IPS-11a (cell line): Measurements from ENCODE around the gene TSPAN14.
"Not testable (repeated sequence)": the region's sequence is repeated elsewhere in the genome, so short reads cannot be mapped to it uniquely, and the experiment has no call there.

Experiments used
- H3K4me3 ChIP-seq: one replicate; pipeline ENCODE4 v1.5.1; 2013; ENCODE audit warnings: low read depth, low read length, control low read depth

The TSPAN14 gene, protein sequence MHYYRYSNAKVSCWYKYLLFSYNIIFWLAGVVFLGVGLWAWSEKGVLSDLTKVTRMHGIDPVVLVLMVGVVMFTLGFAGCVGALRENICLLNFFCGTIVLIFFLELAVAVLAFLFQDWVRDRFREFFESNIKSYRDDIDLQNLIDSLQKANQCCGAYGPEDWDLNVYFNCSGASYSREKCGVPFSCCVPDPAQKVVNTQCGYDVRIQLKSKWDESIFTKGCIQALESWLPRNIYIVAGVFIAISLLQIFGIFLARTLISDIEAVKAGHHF

GRCh38 chr10:80453842-80454512 lies at the start of gene TSPAN14:
TSPAN14 (plus strand) TSS chr10:80454310; CDS start chr10:80489234, 34,924 bp downstream.
- H3K4me3 ChIP-seq = peak within 1 kb of the TSS; percentile 59

DNA sequence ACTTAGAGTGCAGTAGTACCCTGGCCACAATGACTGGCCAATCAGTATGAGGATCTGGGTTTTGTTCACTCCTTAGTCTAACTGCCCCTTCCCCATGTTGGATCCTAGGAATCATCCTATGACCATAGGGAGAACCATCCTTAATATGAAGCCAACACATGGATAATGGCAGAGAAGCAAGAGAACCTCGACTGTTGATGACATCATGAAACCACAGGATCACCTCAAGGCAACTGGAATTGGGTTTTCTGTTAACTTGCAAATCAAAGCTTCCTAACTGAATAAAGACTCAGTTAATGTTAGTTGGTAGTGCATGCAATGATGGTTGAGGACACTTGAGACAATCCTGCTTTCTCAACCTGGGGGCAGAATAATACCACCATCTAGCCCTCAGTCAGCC lies 49.1 kb upstream of the TSPAN14 start:
- H3K4me3 ChIP-seq = no peak overlapping the region

DNA sequence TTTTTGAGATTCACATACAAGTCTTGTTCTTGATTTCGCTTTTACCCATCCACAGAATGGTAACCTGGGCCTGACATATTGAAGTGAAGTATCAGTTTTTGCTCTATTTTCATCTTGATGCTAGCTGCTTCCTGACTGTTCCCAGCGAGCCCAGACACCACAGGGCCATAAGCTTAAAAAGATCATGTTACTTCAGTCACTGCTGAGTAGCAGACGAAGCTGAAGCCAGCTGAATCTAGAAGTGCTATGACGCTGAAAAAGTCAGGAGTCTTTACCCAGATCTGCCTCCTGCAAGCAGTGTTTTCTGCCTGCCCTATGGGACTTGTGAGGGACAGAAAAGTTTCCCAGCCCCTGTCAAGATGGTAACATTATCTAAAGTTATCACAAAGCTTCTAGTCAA lies 48.5 kb upstream of the TSPAN14 start:
- no peak overlapping the region for H3K4me3 ChIP-seq

DNA sequence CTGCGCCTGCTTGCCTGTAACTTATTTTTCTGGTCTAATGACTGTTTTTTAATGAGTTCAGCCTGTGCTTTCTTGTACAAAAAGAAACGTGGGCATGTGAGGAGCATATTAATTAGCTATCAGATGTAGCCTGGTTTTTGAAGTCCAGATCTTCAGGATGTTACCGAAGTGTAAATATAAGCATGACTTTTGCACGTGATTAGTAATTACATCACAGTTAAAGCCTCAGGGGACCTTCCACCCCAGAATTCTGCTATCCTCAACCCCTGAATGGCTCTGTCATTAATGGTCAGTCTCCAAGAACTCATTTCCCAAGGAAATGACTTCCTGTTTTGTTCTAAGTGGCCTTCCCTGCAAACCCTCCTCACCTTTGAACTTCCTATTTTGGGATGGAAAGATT lies 47.9 kb upstream of the TSPAN14 start:
- H3K4me3 ChIP-seq = no peak overlapping the region

DNA sequence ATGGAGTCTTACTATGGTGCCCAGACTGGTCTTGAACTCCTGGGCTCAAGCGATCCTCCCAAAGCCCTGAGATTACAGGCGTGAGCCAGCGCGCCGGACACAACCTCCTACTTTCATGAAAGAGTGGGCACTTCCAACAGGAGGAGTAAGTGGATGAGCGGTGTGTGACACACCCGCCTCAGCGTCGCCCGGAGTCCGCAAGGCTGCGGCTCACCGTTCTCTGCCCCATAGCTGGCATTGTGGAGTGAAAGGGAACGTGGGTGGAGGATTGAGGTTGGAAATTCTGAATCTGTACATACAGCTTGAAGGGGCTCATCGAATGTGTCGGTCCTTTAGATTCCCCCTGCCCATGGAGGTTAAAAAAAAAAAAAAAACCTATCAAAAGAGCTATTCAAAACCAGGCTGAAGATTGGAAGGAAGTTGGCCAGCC lies 46.3 kb upstream of the TSPAN14 start:
- H3K4me3 ChIP-seq = peak overlapping the region; percentile 58

DNA sequence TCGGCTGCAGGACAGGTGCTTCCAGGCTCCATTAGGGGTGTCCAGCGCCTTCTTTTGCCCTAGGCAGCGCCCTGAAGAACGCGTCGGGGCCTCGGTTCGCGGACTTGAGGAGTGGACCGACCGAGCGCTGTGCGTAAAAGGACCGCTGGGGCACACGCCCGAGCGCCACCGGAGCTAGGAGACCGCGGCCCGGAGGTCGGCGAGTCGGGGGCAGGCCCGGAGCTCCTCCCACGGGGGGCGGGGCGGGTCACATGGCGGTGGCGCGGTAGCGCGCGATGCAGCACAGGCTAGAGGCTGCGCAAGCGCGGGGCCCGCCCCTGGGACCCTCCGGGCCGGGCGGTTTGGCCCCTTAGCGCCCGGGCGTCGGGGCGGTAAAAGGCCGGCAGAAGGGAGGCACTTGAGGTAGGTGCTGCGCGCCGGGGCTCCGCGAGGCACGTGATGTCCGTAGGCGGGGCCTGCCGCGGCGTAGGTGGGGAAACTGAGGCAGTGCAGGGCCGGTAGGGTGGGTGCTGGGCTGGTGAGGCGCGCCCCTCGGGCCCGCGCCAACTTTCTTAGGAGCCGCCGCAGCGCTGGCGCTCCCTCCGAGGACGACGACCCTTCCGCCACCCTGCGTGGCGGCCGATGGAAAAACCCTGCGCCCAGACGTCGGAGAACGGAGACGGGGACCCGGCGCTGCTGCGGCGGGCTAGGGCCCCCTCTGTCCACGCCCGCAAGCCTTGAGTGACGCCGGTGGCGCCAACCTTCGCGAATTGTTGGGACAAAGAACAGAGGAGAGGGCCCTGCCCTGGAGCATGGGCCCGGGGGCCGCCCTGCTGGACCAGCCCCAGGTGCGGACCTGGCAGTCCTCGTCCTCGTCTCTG lies 45.6 kb upstream of the TSPAN14 start, which contains the start of gene PRXL2A:
Gene PRXL2A (plus strand): TSS at position 310 of the 860 bp plus-strand sequence. CDS start 11,917 bp downstream, outside the sequence.
- H3K4me3 ChIP-seq = peak within 1 kb of the TSS; percentile 58

DNA sequence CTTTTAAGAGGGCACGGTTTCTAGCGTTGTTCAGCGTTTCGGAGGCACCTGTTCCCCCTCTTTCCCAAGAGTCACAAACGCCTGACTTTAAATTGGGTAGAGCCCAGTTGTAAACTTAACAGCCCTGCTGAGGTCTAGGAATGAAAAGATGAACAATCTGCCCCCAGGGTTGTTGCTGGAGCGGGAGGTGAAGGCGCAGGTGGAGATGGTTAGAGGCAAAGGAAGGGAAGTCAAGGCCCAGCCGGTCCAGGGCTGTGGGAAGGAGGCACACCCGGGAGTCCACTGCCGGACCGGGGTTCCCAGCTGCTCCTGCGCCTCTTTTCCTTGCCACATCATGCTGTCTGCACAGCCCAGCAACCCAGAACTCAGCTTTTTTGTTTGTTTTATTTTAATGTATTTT lies 45.0 kb upstream of the TSPAN14 start:
- peak overlapping the region; percentile 58 for H3K4me3 ChIP-seq

DNA sequence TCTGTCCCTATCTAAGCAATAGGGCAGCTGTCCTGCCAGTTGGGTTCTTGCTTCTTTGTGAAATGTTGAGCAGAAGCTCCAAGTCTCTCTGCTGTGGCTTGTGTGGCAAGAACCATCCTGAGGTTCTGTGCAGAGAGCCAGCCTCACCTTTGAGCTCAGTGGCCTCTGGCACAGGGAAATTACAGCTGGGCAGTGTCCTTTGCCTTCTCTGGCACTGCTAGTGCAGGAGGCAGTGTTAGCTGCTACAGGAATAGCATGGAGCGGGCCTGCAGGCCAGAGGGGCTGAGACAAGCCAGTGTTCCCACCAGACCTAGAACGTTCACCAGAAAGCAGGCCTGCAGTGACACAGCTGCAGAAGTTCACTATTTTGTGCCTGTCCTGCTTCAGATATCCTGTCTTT lies 44.0 kb upstream of the TSPAN14 start:
- H3K4me3 ChIP-seq = no peak overlapping the region

DNA sequence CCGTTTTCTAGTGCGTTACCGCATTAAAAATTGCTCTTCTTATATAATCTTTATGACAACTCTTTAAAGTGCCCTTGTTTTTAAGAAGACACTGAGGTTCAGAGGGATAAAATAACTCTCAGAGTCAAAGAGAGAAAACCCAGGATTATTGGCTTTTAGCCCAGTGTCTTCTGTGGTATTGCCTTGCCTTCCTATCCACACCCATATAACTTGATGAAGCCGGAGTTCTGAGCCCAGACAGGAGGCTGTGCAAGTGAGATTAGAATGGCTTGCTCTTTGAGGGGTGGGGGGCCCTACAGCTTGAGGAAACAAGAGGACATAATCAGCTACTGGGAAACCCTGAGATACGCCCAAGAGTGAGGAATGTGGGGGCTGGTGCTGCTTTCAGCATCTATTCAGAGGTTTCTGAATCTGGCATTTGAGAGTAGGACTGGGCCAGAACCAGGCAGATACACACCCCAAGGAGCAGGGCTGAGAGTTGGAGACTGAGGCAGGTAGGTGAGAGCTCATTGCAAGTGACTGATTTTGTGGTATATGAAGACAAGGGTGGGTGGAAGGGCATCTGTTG lies 43.4 kb upstream of the TSPAN14 start:
- H3K4me3 ChIP-seq = no peak overlapping the region

- no peak overlapping the region for H3K4me3 ChIP-seq
Measured at GRCh38 chr10:80411267-80411668, 42.8 kb upstream of the TSPAN14 start.

GRCh38 chr10:80411681-80412220 lies 42.4 kb upstream of the TSPAN14 start:
- no peak overlapping the region for H3K4me3 ChIP-seq

DNA sequence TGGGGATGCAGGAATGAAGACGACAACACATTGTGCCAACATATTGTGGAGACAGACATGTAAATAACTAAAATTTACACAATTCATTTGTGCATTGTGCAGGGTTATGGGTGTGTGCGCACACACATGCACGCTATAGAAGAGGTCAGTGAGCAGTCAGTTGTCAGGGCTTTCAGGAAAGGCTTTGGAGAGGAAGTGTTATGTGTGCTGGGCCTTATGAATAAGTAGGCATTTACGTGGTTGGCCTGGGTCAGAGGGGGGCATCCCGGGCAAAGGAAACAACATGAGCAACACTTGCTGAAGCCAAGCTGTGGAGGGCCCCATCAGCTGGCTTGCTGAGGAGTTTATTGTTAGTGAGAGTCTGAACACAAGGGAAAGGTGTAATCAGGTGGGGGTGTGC lies 41.6 kb upstream of the TSPAN14 start:
- H3K4me3 ChIP-seq = no peak overlapping the region

- H3K4me3 ChIP-seq = no peak overlapping the region
Measured at GRCh38 chr10:80413271-80413996, 40.7 kb upstream of the TSPAN14 start.

- no peak overlapping the region for H3K4me3 ChIP-seq
Measured at GRCh38 chr10:80414142-80414895, 39.8 kb upstream of the TSPAN14 start.

- H3K4me3 ChIP-seq = no peak overlapping the region
Measured at GRCh38 chr10:80415734-80416478, 38.2 kb upstream of the TSPAN14 start.

DNA sequence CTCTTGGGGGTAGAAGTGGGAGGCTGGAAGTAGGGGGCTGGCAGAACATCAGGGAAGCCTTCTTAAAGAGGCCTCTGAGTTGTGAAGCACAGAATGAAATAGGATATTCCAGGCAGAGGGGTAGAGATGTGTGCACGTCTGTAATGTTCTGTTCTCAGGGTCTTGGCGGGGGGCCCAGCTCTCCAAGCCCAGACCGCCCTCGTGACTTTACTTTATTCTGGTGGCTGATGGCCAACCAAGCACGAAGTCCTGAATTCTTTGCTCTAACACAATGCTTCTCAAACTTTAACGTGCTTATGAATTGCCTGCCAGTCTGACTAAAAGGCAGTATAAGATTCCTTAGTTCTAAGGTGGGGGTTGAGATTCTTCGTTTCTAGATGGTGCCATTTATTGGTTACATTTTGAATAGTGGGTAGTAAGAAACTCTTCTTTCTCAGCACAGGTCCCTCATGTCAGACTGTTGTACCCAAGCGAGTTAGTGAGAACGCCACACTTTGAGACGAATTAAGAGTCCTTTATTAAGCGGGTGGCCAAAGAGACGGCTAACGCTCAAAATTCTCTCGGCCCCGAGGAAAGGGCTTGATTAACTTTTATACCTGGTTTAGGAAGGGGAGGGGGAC lies 37.5 kb upstream of the TSPAN14 start:
- no peak overlapping the region for H3K4me3 ChIP-seq

GRCh38 chr10:80417256-80417655 lies 36.9 kb upstream of the TSPAN14 start:
- H3K4me3 ChIP-seq = not testable (repeated sequence)

DNA sequence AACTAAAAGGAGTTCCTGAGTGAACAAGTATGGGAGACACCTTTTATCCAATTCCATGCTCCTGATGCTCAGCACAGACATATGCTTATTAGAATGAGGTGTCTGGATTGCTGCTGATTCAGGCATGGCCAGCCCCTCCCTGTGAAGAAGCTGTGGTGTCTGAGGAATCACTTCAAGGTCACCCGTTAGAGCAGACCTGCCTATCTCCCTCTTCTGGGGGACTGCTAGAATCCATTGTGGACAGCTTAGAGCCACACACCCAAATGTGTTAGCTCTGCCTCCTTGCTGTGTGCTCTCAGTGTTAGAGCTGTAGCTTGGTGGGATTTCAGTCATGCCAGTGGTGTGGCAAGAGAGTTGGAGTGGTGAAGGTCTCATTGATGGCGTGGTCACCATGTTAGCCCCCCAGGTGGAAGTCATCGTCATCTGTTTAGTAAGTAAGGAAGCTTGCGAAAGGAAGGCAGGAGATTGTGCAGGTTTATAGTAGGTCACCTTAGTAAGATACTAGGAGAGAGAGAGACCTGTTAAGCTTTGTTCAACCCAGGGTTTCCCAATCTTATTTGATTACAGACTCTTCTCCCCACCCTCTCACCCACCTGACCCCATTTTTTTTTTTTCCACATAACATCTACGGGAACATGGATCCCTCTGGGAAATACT lies 32.9 kb upstream of the TSPAN14 start:
- H3K4me3 ChIP-seq = no peak overlapping the region
